Gastrocnemius medialis (tissue), 4 donors: ENCODE data around the gene ATAD3C. TPM values are rescaled to one million over a fixed set of nuclear protein-coding genes. Genes with fewer than 3 reads are reported as not detected.

Experiments
- ATAC-seq, 2 donors: fragments of 150-250 bp; one replicate each; pipeline ENCODE4 v1.9.1; 2016
- DNase-seq, 2 donors: peaks; one replicate each; pipeline ENCODE4 v3.0.0-alpha.2; 2019
- H3K27ac ChIP-seq, 4 donors: fragments of 200-600 bp; sonication (generic); 1 replicate in 1 of 4; 2 replicates in 3 of 4; pipeline ENCODE4 v1.5.1; 2016 to 2018; ENCODE audit warnings: mild to moderate bottlenecking in 2 of 4, moderate library complexity in 1 of 4
- H3K27me3 ChIP-seq, 3 donors: fragments of 200-600 bp; sonication (generic) in 2 of 3; 1 replicate in 1 of 3; 2 replicates in 2 of 3; pipeline versions ENCODE4 v1.5.1 to v1.6.0; 2016 to 2019; ENCODE audit warnings: mild to moderate bottlenecking in 1 of 3, moderate library complexity in 1 of 3
- H3K36me3 ChIP-seq, 2 donors: fragments of 200-600 bp; sonication (generic) in 1 of 2; one replicate each; pipeline ENCODE4 v1.5.1; 2017 to 2018
- H3K4me1 ChIP-seq, 2 donors: fragments of 200-600 bp; sonication (generic) in 1 of 2; one replicate each; pipeline ENCODE4 v1.5.1; 2016 to 2017; ENCODE audit warnings: mild to moderate bottlenecking in 2 of 2
- H3K4me3 ChIP-seq, 4 donors: fragments of 200-600 bp; sonication (generic) in 3 of 4; 1 replicate in 1 of 4; 2 replicates in 3 of 4; pipeline ENCODE4 v1.5.1; 2016 to 2019; ENCODE audit warnings: mild to moderate bottlenecking in 2 of 4
- H3K9me3 ChIP-seq, 3 donors: fragments of 200-600 bp; sonication (generic) in 2 of 3; 1 replicate in 1 of 3; 2 replicates in 2 of 3; pipeline ENCODE4 v1.5.1; 2016 to 2019
- POLR2A ChIP-seq, 2 donors: fragments of 450-650 bp; IDR thresholded peaks; one replicate each; pipeline ENCODE4 v1.6.1; 2017; ENCODE audit warnings: antibody characterized with exemption in 2 of 2, mild to moderate bottlenecking in 2 of 2, moderate library complexity in 2 of 2
- in situ Hi-C, 4 donors: fragments of 200-750 bp; cut with MboI; loops; one replicate each; pipeline versions ENCODE4 v1.15.0 to v1.8.0; 2017; ENCODE audit warnings: low sequenced_read_pairs in 4 of 4
- intact Hi-C: fragments of 100-400 bp; cut with DNase I; formaldehyde crosslinking; loops from one replicate; pipeline ENCODE4 v1.15.1; 2023; ENCODE audit warnings: low total_unique reads
- total RNA-seq, 4 donors: library from RNA; depleted of rRNA; stranded (reverse); fragments of >200 nt; gene quantifications; one replicate each; pipeline versions ENCODE4 v1.1.0 to v1.2.3, GENCODE V29; 2016
- TF ChIP-seq, protein P1 (sequence below), 5 experiments: fragments of 450-650 bp in 3 of 5; fragments of 200-600 bp in 2 of 5; sonication (generic) in 2 of 5; IDR thresholded peaks in 4 of 5; conservative IDR thresholded peaks in 1 of 5; 1 replicate in 4 of 5; 2 replicates in 1 of 5; pipeline ENCODE4 v1.5.1; 2016 to 2019; ENCODE audit warnings: antibody characterized with exemption in 5 of 5, mild to moderate bottlenecking in 3 of 5, moderate library complexity in 3 of 5

The ATAD3C gene
- total RNA-seq, 4 donors from 2014 or later: 0.07 TPM; not detected in 3

DNA sequence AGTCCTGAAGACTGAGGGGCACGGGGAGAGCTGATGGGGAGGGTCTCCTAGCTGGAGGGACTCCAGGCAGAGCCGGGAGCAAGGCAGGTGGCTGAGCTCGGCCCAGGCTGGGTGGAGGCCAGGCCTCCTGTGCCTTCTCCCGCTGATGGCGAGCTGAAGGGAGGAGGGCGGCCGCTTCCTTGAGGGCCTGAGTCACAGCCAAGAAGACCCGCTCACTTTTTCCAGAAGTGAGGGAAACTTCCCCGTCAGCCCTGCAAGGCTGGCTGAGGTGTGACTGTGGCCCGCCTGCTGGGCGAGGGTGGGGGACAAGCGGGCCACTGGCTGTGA lies 15.7 kb upstream of the ATAD3C start:
- no peak for TF ChIP-seq POLR2A (IDR thresholded peaks at IDR 0.05)
- TF ChIP-seq, protein P1, sequence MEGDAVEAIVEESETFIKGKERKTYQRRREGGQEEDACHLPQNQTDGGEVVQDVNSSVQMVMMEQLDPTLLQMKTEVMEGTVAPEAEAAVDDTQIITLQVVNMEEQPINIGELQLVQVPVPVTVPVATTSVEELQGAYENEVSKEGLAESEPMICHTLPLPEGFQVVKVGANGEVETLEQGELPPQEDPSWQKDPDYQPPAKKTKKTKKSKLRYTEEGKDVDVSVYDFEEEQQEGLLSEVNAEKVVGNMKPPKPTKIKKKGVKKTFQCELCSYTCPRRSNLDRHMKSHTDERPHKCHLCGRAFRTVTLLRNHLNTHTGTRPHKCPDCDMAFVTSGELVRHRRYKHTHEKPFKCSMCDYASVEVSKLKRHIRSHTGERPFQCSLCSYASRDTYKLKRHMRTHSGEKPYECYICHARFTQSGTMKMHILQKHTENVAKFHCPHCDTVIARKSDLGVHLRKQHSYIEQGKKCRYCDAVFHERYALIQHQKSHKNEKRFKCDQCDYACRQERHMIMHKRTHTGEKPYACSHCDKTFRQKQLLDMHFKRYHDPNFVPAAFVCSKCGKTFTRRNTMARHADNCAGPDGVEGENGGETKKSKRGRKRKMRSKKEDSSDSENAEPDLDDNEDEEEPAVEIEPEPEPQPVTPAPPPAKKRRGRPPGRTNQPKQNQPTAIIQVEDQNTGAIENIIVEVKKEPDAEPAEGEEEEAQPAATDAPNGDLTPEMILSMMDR (IDR thresholded peaks at IDR 0.05 in 4 of 5, conservative IDR thresholded peaks at IDR 0.05 in 1 of 5): no peak
- no peaks in the 10 kb centered on the region for H3K36me3 ChIP-seq
- H3K4me3 ChIP-seq: peak overlapping the region in 3 of 4 donors; percentile 11 to 28 (median 21)
- peak overlapping the region; percentile 76 to 81 (median 78) for H3K27ac ChIP-seq
- intact Hi-C loops (no loop called here), in situ Hi-C loops (no loop called here)
- H3K4me1 ChIP-seq: peaks cover 32 to 64% of the 10 kb centered on the region in 2 donors
- ATAC-seq (no peak), DNase-seq (no peak)
- H3K9me3 ChIP-seq: no peaks in the 10 kb centered on the region
- peaks cover 0 to 24% (median 12%) of the 10 kb centered on the region in 3 donors for H3K27me3 ChIP-seq

DNA sequence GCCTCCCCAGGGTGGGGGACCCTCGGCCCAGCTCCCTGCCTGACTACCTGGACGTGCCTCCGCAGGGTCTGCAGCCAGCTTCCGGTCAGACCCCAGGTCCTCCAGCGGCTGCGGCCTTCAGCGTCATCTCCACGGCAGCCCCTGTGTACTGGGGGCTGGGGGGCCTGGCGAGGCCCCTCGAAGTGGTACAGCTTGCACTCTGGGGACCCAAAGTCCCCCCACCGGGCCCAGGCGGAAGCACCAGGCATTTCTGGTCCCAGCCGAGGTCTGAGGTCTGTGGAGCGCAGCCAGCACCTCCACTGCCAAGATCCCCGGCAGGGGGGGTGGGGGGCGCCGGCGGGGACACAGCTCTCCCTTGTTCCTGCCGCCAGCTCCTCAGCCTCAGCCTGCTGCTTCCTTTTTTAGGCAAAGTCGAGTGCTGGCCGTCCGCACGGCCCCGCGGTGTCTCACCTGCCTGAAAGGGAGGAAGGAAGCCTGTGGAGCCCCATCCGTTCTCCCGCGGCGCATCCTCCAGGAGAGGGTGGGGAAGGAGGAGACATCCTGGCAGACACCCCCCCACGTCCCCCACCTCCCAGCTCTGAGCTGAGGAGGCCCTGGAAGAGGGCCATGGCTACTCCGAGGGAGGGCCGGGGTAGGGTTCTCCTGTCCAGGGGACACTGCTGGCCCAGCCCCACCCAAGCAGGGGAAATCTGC lies 15.2 kb upstream of the ATAD3C start:
- TF ChIP-seq, protein P1 (IDR thresholded peaks at IDR 0.05 in 4 of 5, conservative IDR thresholded peaks at IDR 0.05 in 1 of 5): no peak
- TF ChIP-seq POLR2A (IDR thresholded peaks at IDR 0.05): no peak
- intact Hi-C loops: no loop called here
- in situ Hi-C loops: no loop called here
- peaks cover 32 to 64% of the 10 kb centered on the region in 2 donors for H3K4me1 ChIP-seq
- H3K27me3 ChIP-seq: peaks cover 0 to 24% (median 9%) of the 10 kb centered on the region in 3 donors
- no peaks in the 10 kb centered on the region for H3K9me3 ChIP-seq
- peak overlapping the region in 3 of 4 donors; percentile 11 to 28 (median 21) for H3K4me3 ChIP-seq
- no peaks in the 10 kb centered on the region for H3K36me3 ChIP-seq
- H3K27ac ChIP-seq: peak overlapping the region; percentile 76 to 81 (median 78)
- no peak for DNase-seq
- ATAC-seq: no peak

DNA sequence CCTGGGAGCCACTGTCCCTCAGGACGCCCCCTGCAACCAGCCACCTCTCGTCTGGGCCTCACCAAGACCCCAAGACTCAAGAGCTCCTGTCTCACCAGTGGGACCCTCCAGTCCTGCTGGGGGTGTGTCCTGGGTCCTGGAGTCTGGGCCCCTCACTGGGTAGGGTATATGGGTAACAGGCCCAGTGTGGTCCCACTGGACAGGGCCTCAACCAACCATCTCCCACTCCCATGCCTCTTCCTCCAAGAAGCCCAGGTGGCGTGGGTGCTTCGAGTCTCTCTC lies 14.7 kb upstream of the ATAD3C start:
- Histone ChIP-seq H3K27ac (peak overlapping the region; percentile 76 to 81 (median 78)), H3K27me3 (peaks cover 0 to 24% (median 9%) of the 10 kb centered on the region in 3 donors), H3K4me3 (peak overlapping the region in 3 of 4 donors; percentile 44 to 62 (median 50)), H3K36me3 (no peaks in the 10 kb centered on the region), H3K9me3 (no peaks in the 10 kb centered on the region), H3K4me1 (peaks cover 28 to 62% of the 10 kb centered on the region in 2 donors)
- intact Hi-C loops: no loop called here
- ATAC-seq (no peak), DNase-seq (no peak)
- TF ChIP-seq, protein P1 (IDR thresholded peaks at IDR 0.05 in 4 of 5, conservative IDR thresholded peaks at IDR 0.05 in 1 of 5): no peak
- no peak for TF ChIP-seq POLR2A (IDR thresholded peaks at IDR 0.05)
- in situ Hi-C loops: no loop called here

DNA sequence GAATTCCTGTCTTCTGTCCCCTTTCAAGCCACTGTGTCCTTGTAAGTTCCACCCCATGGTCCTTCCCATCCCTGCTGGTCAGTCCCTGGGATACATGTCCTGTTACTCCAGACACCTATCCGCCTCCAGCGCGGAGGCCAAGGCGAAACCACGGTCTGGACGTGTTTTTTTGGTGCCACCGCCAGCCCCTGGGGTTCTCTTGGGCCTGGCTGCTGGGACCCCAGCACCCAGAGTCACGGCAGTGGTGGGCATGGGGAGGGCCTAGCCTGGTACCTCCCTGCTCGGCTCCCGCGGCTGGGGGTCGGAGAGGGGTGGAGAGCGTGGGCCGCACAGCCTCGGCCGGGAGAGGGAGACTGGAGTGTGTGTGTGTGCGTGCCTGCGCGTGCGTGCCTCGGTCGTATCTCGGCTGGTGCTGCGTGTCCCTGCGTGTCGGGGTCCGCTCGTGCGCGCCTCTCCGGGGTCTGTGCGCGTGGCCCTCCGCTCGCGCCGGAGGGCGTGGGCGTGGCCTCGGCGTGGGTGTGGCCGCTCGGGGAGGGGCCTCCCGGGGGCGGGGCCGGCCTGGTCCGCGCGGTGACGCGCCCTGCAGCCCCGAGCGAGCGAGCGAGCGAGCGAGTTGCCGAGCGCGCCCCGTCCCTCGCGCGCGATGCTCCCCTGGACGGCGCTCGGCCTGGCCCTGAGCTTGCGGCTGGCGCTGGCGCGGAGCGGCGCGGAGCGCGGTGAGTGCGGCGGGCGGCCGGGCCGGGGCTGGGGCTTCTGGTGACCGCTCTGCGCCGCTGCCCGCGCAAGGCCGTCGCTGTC lies 14.2 kb upstream of the ATAD3C start, which contains the start of gene VWA1:
VWA1 (plus strand) TSS at position 585 of the 798 bp plus-strand sequence; CDS start at position 644, 59 bp downstream.
- Histone ChIP-seq H3K4me1 (peaks cover 23 to 57% of the 10 kb centered on the region in 2 donors), H3K27me3 (peaks cover 0 to 24% (median 9%) of the 10 kb centered on the region in 3 donors), H3K36me3 (no peaks in the 10 kb centered on the region), H3K27ac (peak within 1 kb of the TSS; percentile 76 to 81 (median 78)), H3K9me3 (no peaks in the 10 kb centered on the region), H3K4me3 (peak within 1 kb of the TSS; percentile 44 to 62 (median 53))
- peak; percentile 56 to 62 for ATAC-seq
- TF ChIP-seq, protein P1 (IDR thresholded peaks at IDR 0.05 in 4 of 5, conservative IDR thresholded peaks at IDR 0.05 in 1 of 5): no peak
- TF ChIP-seq POLR2A (IDR thresholded peaks at IDR 0.05): no peak
- DNase-seq: peak in 1 of 2 donors; percentile 39
- in situ Hi-C loops (no loop called here), intact Hi-C loops (no loop called here)
